Left lung (tissue), 10 donors: Measurements from ENCODE around the gene SLC17A2. TPM values are rescaled to one million over a fixed set of nuclear protein-coding genes. Genes with fewer than 3 reads are reported as not detected.

Experiments
- ATAC-seq: fragments of 200-7000 bp; cut with Tn5 transposase; one replicate; pipeline ENCODE4 v1.9.1; 2020; ENCODE audit warnings: moderate library complexity
- DNase-seq, 4 donors: peaks; one replicate each; pipeline ENCODE4 v3.0.0-alpha.2; 2013 to 2020
- H3K27ac ChIP-seq, 2 donors: fragments of 200-600 bp; sonication (generic) in 1 of 2; one replicate each; pipeline versions ENCODE4 v1.5.0 to v1.8.0; 2020 to 2021
- H3K27me3 ChIP-seq, 2 donors: fragments of 200-600 bp; sonication (generic) in 1 of 2; one replicate each; pipeline versions ENCODE4 v1.5.0 to v1.8.0; 2020 to 2021
- H3K36me3 ChIP-seq, 2 donors: fragments of 200-600 bp; sonication (generic) in 1 of 2; one replicate each; pipeline versions ENCODE4 v1.5.0 to v1.8.0; 2020 to 2021
- H3K4me1 ChIP-seq, 2 donors: fragments of 200-600 bp; one replicate each; pipeline ENCODE4 v1.8.0; 2021
- H3K4me3 ChIP-seq, 2 donors: fragments of 200-600 bp; sonication (generic) in 1 of 2; one replicate each; pipeline versions ENCODE4 v1.5.0 to v1.8.0; 2020 to 2021; ENCODE audit warnings: mild to moderate bottlenecking in 1 of 2
- H3K9me3 ChIP-seq, 2 donors: fragments of 200-600 bp; sonication (generic) in 1 of 2; one replicate each; pipeline versions ENCODE4 v1.5.0 to v1.8.0; 2020 to 2021
- intact Hi-C, 2 donors: fragments of 100-400 bp; cut with DNase I; formaldehyde crosslinking; loops; one replicate each; pipeline versions ENCODE4 v1.11.2 to v1.14.2; 2022
- polyA plus RNA-seq, 6 donors: library from polyadenylated mRNA; unstranded; fragments of 120-200 nt; gene quantifications; one replicate each; pipeline ENCODE4 v1.2.1, GENCODE V29; 2013; ENCODE audit not compliant: insufficient read length in 6 of 6
- total RNA-seq, 2 donors: library from RNA; stranded (reverse); fragmentation: NEBNext Ultra II Directional; extraction: Animal tissue kit (Norgen Biotek cat#: 25700); gene quantifications; one replicate each; pipeline ENCODE4 v1.2.1, GENCODE V29; 2021
- TF ChIP-seq, protein P1 (sequence below), 2 donors: fragments of 200-600 bp; sonication (generic) in 1 of 2; IDR thresholded peaks; one replicate each; pipeline versions ENCODE4 v1.5.0 to v1.8.0; 2021; ENCODE audit warnings: antibody characterized with exemption in 2 of 2
- donor health status: DM: no; HTN: yes; CAD: no.
- donor health status: DM: no; HTN: no; CAD: no.

SLC17A2 gene
- total and polyA plus RNA-seq, 8 donors: not detected

GRCh38 chr6:25960734-25961133 lies 30.2 kb upstream of the SLC17A2 start:
- intact Hi-C loops: no loop called here
- Histone ChIP-seq H3K36me3 (peaks cover 0 to 12% of the 10 kb centered on the region in 2 donors), H3K9me3 (no peaks in the 10 kb centered on the region), H3K4me1 (peaks cover 13 to 41% of the 10 kb centered on the region in 2 donors), H3K27ac (no peak overlapping the region), H3K27me3 (no peaks in the 10 kb centered on the region), H3K4me3 (no peak overlapping the region)
- TF ChIP-seq, protein P1, sequence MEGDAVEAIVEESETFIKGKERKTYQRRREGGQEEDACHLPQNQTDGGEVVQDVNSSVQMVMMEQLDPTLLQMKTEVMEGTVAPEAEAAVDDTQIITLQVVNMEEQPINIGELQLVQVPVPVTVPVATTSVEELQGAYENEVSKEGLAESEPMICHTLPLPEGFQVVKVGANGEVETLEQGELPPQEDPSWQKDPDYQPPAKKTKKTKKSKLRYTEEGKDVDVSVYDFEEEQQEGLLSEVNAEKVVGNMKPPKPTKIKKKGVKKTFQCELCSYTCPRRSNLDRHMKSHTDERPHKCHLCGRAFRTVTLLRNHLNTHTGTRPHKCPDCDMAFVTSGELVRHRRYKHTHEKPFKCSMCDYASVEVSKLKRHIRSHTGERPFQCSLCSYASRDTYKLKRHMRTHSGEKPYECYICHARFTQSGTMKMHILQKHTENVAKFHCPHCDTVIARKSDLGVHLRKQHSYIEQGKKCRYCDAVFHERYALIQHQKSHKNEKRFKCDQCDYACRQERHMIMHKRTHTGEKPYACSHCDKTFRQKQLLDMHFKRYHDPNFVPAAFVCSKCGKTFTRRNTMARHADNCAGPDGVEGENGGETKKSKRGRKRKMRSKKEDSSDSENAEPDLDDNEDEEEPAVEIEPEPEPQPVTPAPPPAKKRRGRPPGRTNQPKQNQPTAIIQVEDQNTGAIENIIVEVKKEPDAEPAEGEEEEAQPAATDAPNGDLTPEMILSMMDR (IDR thresholded peaks at IDR 0.05): no peak
- DNase-seq: no peak
- ATAC-seq: no peak

GRCh38 chr6:25959890-25960536 lies 29.5 kb upstream of the SLC17A2 start:
- H3K27ac ChIP-seq: no peak overlapping the region
- H3K4me3 ChIP-seq: no peak overlapping the region
- TF ChIP-seq, protein P1 (IDR thresholded peaks at IDR 0.05): no peak
- no peak for DNase-seq
- H3K36me3 ChIP-seq: peaks cover 0 to 5% of the 10 kb centered on the region in 2 donors
- H3K9me3 ChIP-seq: no peaks in the 10 kb centered on the region
- intact Hi-C loops: no loop called here
- peaks cover 13 to 34% of the 10 kb centered on the region in 2 donors for H3K4me1 ChIP-seq
- ATAC-seq: no peak
- no peaks in the 10 kb centered on the region for H3K27me3 ChIP-seq

- intact Hi-C loops: no loop called here
Measured at GRCh38 chr6:25958700-25959162, 28.2 kb upstream of the SLC17A2 start.

DNA sequence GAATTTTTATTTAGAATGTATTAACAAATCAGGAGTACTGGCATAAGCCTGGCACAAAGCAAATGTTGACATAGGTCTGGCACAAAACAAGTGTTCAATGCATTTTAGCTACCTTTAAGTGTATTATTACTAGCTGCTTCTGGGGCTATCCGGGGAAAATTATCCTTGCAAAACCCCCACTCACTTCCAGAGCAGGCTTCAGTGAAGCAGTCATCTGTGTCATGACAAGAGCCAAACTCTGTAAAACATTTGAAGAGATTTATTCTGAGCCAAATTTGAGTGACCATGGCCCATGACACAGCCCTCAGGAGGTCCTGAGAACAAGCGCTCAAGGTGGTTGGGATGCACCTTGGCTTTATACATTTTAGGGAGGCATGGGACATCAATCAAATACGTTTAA lies 25.7 kb upstream of the SLC17A2 start:
- intact Hi-C loops: no loop called here
- DNase-seq: no peak
- H3K27ac ChIP-seq: no peak overlapping the region
- H3K9me3 ChIP-seq: no peaks in the 10 kb centered on the region
- no peak for ATAC-seq
- H3K27me3 ChIP-seq: no peaks in the 10 kb centered on the region
- peaks cover 0 to 8% of the 10 kb centered on the region in 2 donors for H3K4me1 ChIP-seq
- no peak overlapping the region for H3K4me3 ChIP-seq
- no peaks in the 10 kb centered on the region for H3K36me3 ChIP-seq
- TF ChIP-seq, protein P1 (IDR thresholded peaks at IDR 0.05): no peak

More at GRCh38 chr6:25958700-25959162, 28.2 kb upstream of the SLC17A2 start:
- Histone ChIP-seq H3K4me1 (peaks cover 3 to 21% of the 10 kb centered on the region in 2 donors), H3K4me3 (no peak overlapping the region), H3K27ac (no peak overlapping the region), H3K9me3 (no peaks in the 10 kb centered on the region), H3K36me3 (no peaks in the 10 kb centered on the region), H3K27me3 (no peaks in the 10 kb centered on the region)
- DNase-seq (no peak), ATAC-seq (no peak)
- TF ChIP-seq, protein P1 (IDR thresholded peaks at IDR 0.05): no peak

- H3K27me3 ChIP-seq: no peaks in the 10 kb centered on the region
- intact Hi-C loops: no loop called here
- H3K4me3 ChIP-seq: no peak overlapping the region
- H3K9me3 ChIP-seq: no peaks in the 10 kb centered on the region
- TF ChIP-seq, protein P1 (IDR thresholded peaks at IDR 0.05): no peak
- H3K4me1 ChIP-seq: peaks cover 0 to 8% of the 10 kb centered on the region in 2 donors
- DNase-seq (no peak), ATAC-seq (no peak)
- no peak overlapping the region for H3K27ac ChIP-seq
- H3K36me3 ChIP-seq: no peaks in the 10 kb centered on the region
Measured at GRCh38 chr6:25954756-25955155, 24.3 kb upstream of the SLC17A2 start.
